ENCODE results near the gene DNTT.

DNTT gene

DNA sequence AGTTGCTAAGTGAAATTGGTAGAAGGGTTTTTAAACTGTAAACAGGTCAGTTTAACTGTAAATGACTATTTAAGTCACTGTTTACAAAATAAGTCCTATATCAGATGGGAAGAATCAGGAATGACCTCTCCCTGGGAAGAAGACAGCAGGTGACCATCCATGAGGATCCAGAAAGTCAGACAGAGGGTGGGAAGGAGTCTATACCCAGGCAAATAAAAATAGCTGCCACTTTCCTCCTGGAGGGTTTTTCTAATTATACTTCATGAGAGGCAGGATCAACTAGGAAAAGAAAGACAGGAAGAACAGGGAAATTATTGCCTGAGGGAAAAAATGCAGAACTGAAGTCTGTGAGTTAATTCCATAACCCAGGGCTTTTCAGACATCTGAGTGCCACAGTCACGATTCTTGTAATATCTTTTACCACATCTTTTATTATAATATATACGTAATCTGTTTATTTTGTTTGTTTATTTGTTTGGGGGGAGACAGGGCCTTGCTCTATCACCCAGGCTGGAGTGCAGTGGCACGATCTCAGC is 7.0 kb downstream of the DNTT start:
- DNase-seq: no peak

DNA sequence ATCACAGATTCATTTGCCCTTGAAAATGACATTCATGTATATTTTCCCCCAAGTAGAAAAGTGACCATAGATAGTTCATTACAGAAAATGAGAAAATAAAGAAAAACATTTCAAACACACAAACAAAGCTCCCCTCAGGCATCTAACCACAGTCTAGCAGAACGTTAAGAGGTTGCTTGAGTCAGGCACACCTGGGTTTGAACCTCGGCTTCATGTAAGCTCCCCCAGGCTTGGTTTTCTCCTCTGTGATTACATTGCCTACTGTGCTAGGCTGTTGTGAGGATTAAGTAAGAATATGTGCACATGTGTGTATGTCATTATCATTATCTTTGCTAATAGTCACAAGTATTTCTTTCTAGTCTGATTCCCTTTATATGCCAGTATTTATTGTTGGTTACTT is 9.1 kb downstream of the DNTT start:
- DNase-seq: no peak

DNA sequence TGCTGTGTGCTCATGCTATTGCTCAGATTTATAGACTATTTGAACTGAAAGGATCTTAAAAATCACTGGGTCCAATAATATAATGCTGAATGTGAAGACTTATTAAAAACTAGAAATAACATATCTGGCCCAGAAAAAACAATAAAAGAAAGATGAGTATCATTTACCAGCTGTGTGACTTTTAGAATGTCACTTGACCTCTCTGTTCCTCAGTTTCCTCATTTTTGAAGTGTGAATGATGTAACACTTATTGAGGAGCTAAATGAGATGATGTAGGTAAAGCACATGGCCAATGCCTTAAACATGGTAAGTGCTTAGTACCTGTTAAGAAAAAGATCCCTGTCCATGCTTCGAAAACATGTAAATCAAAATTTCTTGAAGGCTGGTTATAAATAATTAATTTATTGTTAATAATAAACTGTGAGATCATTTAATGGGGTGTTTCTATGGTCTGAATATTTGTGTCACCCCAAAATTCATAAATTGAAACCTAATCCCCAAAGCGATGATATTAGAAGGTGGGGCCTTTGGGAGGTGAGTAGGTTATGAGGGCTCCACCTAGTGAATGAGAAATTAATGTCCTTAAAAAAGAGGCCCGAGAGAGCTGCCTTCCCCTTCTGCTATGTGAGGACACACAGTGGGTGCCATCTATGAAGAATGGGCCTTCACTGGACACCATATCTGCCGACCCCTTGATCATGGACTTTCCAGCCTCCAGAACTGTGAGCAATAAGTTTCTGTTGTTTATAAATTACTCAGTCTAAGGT is 13.0 kb downstream of the DNTT start:
- no peak for DNase-seq

DNA sequence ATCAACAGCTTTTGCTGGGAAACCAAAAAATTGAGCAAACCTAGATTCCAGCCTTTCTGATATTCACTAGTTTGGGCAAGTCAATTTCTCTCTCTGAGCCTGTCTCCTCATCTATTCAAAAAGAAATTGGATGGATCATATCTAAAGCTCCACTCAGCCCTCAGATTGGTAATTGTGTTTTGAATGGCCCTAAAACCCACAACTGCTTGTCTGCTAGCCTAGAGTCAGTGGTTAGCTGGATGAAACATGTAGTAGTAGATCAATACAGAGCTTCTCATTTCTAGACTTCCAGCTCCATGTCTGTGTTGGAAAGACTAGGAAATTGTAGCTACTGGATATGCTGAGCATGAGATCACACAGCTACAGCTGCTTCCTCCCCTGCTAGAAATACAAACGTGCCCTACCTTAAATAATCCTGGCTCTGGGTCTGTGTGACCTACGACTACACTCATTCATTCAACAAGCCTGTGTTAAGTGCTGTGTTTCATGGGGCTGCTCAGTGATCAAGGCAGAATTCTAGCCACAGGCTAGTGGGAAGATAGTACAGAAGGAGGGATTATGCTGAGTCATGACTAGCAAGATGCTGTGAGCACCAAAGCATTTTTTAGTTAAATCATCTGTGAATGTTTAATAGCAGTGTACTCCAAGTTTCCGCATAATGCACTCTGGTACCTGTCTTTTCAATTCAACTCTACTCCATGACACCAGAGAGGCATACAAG is 15.7 kb downstream of the DNTT start:
- DNase-seq: no peak

DNA sequence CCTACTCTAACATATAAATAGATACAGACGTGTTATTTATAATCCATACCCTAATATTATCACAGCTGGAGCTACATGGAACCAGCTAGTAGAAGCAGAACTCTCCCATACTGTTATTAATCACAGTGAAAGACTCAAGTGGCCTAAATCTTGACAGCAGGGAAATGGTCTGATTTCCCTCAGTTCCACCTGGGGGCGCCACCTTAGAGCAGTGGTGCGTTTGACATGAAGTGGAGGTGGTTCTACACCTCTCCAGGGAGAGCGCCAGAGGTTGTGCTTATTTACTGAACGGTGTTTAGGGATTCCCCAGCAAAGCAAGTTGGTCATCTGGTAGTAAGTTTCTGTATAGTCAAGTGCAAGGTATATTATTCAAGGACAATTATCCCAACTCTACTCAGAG is 17.6 kb downstream of the DNTT start:
- DNase-seq: no peak

DNA sequence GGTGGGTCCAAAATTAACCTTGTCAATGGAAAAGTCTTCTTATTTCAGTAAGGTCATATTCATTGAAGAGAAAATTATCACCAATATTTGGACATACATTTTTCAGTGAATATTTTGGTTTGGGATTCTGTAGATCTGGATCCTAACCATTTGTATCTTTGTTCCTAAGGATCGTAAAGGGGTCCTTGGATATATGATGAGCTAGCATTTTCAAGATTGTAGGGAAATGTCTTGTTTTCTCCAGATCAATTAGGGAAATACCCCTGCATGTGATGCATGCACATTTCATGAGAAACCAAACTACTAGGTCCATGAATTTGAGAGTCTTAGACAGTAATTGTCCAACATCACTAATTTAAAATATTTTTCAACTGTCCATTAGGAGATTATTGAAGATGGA is 18.0 kb downstream of the DNTT start:
- no peak for DNase-seq

DNA sequence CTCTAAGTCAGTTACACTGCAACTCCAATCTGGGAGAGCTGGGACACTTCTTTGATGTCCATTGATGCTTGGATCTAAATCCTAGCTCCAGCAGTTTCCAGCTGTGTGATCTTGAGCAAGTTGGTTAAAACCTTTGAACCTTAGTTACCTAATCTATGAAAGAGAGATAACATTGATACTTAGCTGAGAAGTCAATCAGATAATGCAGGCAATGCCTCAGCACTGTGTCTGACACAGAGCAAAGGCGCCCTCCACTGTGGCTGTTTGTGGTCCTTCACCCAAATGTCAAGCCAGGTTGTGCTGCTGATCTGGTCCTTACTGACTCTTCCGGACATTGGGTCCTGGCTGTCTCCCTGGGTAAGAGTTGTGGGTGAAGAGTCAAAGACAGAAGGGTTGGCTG is 20.2 kb downstream of the DNTT start:
- no peak for DNase-seq

DNA sequence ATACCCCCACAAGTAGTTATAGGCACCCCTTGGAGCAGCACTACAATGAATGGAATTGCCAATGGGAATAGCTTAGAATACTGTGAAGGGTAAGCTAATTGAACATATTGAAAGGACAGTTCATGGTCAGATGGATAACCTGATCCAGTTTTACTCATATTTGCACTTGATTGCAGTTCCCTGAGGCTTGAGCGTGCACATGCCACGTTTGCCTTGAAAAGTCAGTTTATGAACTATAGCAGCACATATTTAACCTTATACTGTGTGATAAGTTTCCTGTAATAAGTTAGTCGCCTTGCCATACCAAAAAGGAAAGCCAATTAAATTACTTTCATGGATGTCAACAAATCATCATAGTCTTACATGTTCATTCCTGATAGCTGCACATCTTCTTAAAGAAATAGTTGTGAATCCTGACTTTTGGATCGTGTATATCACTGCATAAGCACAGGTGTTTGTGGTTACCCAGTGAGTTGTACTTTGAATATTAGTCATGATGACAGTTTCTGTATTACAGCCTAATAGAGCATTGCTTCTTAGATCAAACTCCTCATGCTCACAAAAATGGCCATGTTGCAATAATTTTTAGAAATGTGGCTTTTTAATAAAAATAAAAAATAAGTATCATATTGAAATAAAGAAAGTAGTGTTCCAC is 21.6 kb downstream of the DNTT start:
- DNase-seq: no peak

DNA sequence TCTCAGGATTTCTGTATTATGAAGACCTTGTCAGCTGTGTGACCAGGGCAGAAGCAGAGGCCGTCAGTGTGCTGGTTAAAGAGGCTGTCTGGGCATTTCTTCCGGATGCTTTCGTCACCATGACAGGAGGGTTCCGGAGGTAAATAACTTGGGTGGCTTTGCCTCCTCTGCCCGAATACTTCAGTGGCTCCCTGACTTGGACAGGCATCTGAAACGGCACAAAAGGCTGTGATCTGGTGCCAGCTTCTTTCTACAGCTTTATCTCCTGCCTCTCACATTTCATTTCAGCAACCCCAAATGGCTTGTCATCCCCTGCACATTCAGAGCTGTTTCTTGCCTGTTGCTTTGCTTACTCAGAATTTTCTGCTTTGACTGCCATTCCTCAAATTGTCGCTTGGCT is 23.2 kb downstream of the DNTT start:
- DNase-seq: no peak

DNA sequence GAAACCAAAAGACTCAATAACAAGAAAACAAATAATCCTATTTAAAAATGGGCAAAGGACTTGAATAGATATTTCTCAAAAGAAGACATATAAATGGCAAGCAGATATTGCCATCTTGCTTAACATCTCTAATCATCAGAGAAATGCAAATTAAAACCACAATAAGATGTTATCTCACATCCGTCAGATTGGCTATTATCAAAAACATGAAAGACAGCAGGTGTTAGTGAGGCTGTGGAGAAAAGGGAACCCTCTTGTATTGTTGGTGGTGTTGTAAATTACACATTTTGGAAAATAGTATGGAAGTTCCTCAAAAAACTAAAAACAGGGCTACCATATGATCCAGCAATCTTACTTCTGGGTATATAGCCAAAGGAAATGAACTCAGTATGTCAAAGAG is 28.9 kb downstream of the DNTT start:
- DNase-seq: no peak

DNA sequence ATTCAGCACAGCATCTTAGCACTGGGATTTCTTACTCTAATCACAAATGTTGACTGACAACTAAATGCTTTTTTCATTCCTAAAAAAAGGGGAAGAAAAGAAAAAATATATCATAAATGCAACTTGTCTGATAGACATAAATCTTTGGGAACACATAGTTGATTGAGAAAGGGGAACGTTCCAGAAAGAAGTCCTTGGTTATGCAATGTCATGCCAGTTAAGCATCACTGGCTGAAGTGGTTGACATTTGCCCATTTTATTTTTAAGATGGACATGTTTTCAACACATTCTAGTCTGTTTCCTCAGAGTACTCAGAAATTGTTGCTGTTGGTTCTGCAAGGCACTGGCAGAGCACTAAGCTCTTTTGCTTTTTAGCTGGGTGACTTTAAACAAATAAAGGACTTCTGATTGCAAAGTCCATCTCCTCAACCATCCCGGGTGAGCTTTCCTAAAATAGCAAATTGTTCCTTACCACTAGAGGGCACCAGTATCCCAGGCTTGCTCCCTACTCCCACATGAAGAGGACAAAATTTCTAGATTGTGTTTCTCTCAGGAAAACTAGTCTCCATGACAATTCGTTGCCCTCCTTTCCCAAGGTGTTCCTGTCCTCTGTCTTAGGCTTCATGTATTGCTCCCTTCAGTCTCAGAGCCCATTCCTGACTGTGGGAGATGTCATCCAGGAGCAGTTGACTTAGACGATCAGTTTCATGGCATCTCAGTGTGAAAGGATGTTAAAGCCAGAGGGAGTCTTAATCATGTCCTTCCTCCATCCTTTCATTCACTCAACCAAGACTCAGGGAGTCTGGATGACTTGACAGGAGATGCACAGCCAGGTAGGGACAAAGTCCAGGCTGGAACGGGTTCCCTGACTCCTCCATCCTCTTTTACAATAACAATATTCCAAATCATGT is 30.6 kb downstream of the DNTT start:
- no peak for DNase-seq

DNA sequence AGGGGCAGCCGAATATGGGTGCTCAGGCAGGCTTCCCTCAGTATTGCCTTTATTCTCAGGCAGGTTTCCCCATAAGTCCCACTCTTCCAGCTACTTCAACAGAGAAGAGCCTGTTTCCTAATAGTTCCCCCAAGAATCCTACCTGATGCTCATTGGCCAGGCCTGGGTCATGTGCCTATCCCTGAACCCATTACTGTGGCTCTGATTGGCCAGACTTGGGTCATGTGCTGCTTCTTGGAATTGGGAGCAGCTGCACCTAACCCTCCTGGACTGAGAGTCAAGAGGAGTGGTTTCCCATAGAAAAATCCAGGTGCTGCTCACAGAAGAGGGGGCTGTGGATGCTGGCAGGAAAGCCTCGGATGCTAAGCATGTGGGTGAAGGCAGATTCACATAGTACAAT is 32.9 kb downstream of the DNTT start:
- DNase-seq: no peak

DNA sequence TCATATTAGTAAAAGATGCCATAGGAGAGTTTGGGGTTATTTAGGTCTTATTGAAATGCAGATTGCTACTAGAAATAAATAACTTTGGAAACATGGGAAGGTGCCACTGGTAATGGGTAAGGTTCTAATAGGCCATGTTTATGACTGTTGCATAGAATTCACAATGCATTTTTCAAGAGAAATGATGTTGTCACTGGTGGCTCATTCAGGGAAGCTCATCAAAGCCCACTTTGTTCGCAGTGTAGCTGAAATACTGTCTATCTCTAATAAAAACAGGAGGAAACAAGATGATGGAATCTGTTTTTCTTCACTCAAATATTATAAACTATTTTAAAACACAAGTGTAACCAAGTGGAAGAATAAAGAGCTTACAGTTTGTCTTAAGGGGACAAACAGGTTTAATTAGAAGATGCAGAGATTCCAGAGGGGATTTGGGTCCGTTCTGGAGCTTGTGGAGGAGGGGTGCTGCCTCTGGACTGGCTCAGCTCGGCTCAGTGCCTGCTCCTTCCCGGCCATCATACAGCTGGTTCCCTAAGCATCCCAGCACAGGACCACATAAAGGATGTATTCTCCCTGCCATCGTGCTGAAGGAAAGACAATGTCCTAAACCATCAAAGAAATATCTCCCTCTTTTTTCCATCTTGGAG is 34.2 kb downstream of the DNTT start:
- no peak for DNase-seq

DNA sequence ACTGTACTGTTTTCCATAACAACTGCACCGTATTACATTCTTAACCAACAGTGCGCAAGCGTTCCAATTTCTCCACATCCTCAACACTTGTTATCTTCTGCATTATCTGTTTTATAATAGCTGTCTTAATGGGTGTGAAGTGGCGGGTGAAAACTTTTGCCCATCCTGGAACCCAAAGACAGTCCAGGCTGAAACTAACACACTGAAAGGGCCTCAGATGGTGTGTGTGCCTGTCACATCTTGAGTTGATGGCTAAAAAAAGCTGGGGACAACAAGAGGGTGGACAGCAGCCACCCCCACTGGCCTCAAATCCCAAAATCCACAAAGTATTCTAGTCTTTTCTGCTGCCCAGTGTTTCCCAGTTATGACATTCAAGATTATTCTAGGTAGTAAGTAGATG is 35.1 kb downstream of the DNTT start:
- no peak for DNase-seq

DNA sequence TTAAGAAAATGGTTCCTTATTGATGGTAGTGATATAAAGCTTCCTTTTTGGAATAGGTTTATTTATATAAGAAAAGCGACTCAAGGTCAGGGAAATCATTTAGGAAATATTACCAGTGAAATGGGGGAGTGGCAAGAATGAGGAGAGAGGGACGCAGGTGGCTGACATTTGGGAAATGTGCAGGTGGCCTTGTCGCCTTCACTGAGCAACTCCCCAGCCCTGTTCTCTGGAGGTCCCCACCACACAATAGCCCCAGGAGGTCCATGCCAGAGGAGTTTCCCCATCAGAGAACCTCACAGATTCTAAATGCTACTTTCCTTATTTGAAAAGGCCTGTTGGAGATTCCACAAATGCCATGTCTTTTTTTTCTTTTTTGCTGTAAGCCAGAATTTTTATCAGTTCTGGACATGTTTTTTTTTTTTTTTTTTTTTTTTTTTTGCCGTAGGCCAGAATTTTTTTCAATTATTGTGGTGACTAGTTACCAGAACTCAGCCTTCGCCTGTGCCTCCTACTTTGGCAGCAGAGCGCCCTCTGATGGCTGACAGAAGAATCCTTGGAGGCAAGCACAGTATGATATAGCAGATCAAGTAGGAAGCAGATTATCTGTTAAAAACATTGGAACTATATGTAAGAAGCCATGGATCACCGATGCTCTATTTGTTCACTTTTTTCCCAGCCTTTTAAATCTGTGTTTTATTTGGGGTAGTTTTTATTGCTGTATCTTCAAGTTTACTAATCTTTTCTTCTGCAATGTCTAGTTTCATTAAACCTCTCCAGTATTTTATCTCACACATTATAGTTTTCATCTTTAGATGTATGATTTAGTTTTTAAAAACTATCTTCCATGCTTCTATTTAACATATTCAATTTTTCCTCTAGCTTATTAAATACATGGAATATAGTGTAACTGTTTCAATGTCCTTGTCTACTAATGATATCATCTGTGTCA is 36.0 kb downstream of the DNTT start:
- peak; percentile 38 for DNase-seq

DNA sequence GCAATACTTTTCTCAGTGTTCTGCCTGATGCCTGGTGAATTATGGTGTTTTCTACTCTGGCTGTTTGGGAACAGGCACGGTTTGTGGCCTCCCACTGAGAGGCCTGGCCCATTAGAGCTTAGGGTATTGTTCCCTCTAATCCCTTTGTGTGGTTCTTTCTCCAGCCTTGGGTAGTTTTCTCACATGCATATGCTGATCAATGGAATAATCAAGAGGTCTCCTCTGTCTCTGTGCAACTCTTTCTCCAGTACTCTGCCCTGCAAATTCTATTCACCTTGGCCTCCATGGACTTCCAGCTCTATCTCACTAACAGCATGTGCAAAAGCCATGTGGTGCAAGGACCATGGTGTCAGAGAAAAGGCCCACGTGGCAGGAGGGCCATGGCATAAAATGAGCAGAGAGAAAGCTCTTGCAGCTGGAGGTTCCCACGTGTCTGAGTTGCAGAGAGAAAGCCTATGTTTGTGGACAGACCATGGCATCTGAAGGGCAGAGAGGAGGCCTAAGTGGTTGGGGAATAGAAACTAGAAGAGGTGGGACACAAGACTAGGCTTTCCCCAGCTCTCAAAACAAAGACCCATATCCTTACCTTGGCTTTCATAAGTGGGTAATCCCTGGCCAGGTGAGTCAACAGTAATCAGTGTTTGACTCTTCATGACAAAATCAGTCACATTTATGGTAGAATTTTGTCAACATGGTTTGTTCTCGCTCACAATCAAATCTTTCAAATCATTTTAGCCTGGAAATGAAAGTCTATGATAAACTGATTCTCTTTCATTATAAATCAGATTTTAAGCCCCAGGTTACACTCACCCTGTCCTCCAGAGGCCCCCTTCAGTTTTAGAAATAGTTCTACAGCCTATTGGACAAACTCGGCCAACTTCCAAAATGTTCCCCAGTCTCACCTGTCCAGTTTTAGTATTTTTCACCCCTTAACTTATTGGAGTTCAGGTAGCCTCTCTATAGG is 37.3 kb downstream of the DNTT start:
- DNase-seq: no peak

DNA sequence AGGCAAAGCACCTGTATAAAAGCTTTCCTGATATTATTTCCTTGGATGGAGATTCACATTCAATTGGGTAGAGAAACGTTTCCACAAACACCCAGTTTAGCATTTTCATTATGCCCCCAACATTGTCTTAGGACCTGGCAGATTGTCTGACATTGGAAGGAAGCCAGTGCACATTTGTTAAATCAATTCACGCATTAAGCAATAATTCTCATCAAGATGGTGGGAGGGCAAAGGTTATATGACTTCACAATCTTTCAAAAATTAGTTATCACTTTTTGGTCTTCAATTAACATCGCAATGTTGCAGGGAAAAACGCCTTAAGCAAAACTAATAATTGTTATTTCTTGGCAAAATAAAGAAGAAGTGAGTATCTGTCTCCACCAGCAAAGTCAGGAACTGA is 38.2 kb downstream of the DNTT start:
- no peak for DNase-seq

DNA sequence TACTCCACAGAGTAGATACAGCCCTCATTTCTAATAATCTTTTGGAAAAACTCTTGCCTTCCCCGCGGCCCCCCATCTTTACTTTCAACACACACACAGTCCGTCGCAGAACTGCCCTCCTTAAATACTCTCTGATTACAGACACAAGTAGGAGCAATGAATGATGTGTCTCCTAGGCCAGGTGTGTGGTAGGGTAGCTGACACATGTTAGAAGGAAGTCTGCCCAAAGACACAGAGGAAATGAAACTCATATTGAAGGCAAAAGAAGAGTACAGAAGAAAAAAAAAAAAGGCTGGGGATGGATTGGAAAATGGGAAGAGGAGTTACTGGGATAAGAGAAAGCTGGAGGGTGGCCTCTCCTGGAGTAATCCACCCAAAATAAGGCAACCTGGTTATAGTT is 39.9 kb downstream of the DNTT start:
- DNase-seq: no peak

DNA sequence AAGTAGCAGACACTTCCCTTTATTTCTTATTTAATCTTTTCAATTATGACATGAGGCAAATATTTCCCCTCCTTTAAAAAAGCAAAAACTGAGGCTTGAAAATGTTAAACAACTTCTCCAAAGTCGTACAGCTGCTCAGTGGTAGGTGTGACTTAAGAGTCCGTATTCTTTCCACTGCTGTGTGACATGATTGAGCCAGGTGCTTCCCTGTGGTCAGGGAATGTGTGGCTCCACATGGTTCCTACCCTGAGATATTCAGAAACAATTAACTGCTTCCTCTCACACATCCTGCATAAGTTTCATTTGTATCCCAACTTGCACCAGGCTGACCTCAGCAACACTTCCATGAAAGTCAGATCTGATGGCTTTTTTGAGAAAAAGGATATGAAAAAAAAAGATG is 41.0 kb downstream of the DNTT start:
- no peak for DNase-seq

DNA sequence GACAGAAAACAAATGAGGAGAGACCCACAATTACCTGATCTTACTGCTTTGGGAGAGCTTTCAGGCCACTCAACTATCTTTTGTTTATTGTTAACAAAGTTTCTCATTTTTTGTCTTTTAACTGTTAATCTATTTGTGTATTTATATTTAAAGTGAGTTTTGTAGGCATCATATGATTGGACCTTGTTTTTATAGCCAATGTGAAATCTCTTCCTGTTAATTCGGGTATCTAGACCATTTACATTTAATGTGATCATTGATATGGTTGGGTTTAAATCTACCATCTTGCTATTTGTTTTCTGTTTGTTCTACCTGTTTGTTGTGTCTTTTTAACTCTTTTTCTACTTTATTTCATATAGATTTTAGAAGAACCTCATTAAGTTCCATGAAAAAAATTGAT is 42.1 kb downstream of the DNTT start:
- no peak for DNase-seq

All from activated T-cell treated with anti-CD3 and anti-CD28 coated beads, Interleukin-2, amount 50 U/mL, for 1 hour (primary cell).